Lower leg skin (tissue), 4 donors: ENCODE data around the gene COX14. TPM values are rescaled to one million over a fixed set of nuclear protein-coding genes. Genes with fewer than 3 reads are reported as not detected.

Source experiments
- DNase-seq, 2 donors: peaks; one replicate each; pipeline ENCODE4 v3.0.0-alpha.2; 2019; ENCODE audit warnings: low spot score in 2 of 2
- H3K4me3 ChIP-seq: fragments of 200-600 bp; sonication (generic); 2 replicates; pipeline ENCODE4 v1.5.1; 2017; ENCODE audit warnings: mild to moderate bottlenecking, low read depth; ENCODE audit not compliant: poor library complexity, severe bottlenecking
- CTCF ChIP-seq, 3 donors: fragments of 450-650 bp; IDR thresholded peaks; one replicate each; pipeline ENCODE4 v1.5.1; 2016; ENCODE audit warnings: antibody characterized with exemption in 3 of 3, mild to moderate bottlenecking in 3 of 3, moderate library complexity in 2 of 3
- POLR2A ChIP-seq, 2 donors: fragments of 450-650 bp; IDR thresholded peaks; one replicate each; pipeline ENCODE4 v1.6.1; 2016 to 2017; ENCODE audit warnings: antibody characterized with exemption in 2 of 2, mild to moderate bottlenecking in 1 of 2, moderate library complexity in 1 of 2
- WGBS, 2 donors: methylation state at CpG; one replicate each; pipeline ENCODE4 v1.1.5; 2018; 5-methylcytosine and 5-hydroxymethylcytosine counted together
- intact Hi-C: fragments of 100-400 bp; cut with DNase I; formaldehyde crosslinking; loops from one replicate; pipeline ENCODE4 v1.15.0; 2023; ENCODE audit warnings: low total_unique reads
- total RNA-seq, 4 donors: library from RNA; depleted of rRNA; stranded (reverse); fragments of >200 nt; gene quantifications; one replicate each; pipeline ENCODE4 v1.1.0, GENCODE V29; 2016

The COX14 gene
- total RNA-seq, 4 donors from 2014 or later: 29.0 to 52.1 (median 36.8) TPM

GRCh38 chr12:50111395-50111692 lies 692 bp upstream of the COX14 start:
- no peak overlapping the region for H3K4me3 ChIP-seq
- WGBS, 2 donors: 15 to 16% methylated on average over 12 to 19 of the region's 19 CpGs
- intact Hi-C loops: no loop called here
- TF ChIP-seq POLR2A (IDR thresholded peaks at IDR 0.05) (no peak), CTCF (IDR thresholded peaks at IDR 0.05) (peak in 1 of 3 donors; percentile 90)
- DNase-seq: no peak

- WGBS, 2 donors: 23 to 24% methylated on average over 26 of the region's 26 CpGs
- TF ChIP-seq POLR2A (IDR thresholded peaks at IDR 0.05): no peak
- no peak for TF ChIP-seq CTCF (IDR thresholded peaks at IDR 0.05)
- DNase-seq: peak in 1 of 2 donors; percentile 40
These were observed 601 bp downstream of the COX14 start for GRCh38 chr12:50112456-50113218.

GRCh38 chr12:50117057-50117622 lies 5.1 kb downstream of the COX14 start:
- WGBS, 2 donors: 82 to 85% methylated on average over 6 of the region's 6 CpGs
- intact Hi-C loops: no loop called here
- no peak for DNase-seq
- H3K4me3 ChIP-seq: no peak overlapping the region
- TF ChIP-seq POLR2A (IDR thresholded peaks at IDR 0.05) (no peak), CTCF (IDR thresholded peaks at IDR 0.05) (no peak)

More at GRCh38 chr12:50112456-50113218, 601 bp downstream of the COX14 start:
- intact Hi-C loops: no loop called here
- H3K4me3 ChIP-seq: peak overlapping the region; percentile 81

- intact Hi-C loops: no loop called here
- TF ChIP-seq CTCF (IDR thresholded peaks at IDR 0.05) (no peak), POLR2A (IDR thresholded peaks at IDR 0.05) (no peak)
These were observed 7.4 kb downstream of the COX14 start for GRCh38 chr12:50119387-50119786.

GRCh38 chr12:50120521-50120920 lies 8.5 kb downstream of the COX14 start:
- DNase-seq: no peak
- intact Hi-C loops: no loop called here
- TF ChIP-seq POLR2A (IDR thresholded peaks at IDR 0.05): no peak
- TF ChIP-seq CTCF (IDR thresholded peaks at IDR 0.05): no peak
- no peak overlapping the region for H3K4me3 ChIP-seq
- 89 to 98% methylated on average over 3 of the region's 3 CpGs for WGBS, 2 donors

More at GRCh38 chr12:50119387-50119786, 7.4 kb downstream of the COX14 start:
- no peak for DNase-seq
- 100% methylated on average over 2 of the region's 2 CpGs for WGBS, 2 donors
- H3K4me3 ChIP-seq: no peak overlapping the region
